ENCODE data around the gene PAPSS1.
"Not testable (repeated sequence)": the region's sequence is repeated elsewhere in the genome, so short reads cannot be mapped to it uniquely, and the experiment has no call there.

The PAPSS1 gene

GRCh38 chr4:107683873-107684272 is 36.2 kb downstream of the PAPSS1 start:
- Mint-ChIP-seq H3K27ac (no peak overlapping the region), H3K4me1 (ENCODE audit: low read depth) (no peaks in the 10 kb centered on the region), H3K36me3 (ENCODE audit: low read depth) (peaks cover 46% of the 10 kb centered on the region), H3K9me3 (peaks cover 4% of the 10 kb centered on the region), H3K27me3 (no peaks in the 10 kb centered on the region), H3K4me3 (no peak overlapping the region)

GRCh38 chr4:107682306-107682705 is 37.7 kb downstream of the PAPSS1 start:
- Mint-ChIP-seq H3K27ac (no peak overlapping the region), H3K9me3 (peaks cover 8% of the 10 kb centered on the region), H3K27me3 (no peaks in the 10 kb centered on the region), H3K4me3 (no peak overlapping the region), H3K36me3 (ENCODE audit: low read depth) (peaks cover 59% of the 10 kb centered on the region), H3K4me1 (ENCODE audit: low read depth) (no peaks in the 10 kb centered on the region)

- no peaks in the 10 kb centered on the region for H3K4me1 Mint-ChIP-seq (ENCODE audit: low read depth)
- peaks cover 20% of the 10 kb centered on the region for H3K36me3 Mint-ChIP-seq (ENCODE audit: low read depth)
- no peak overlapping the region for H3K27ac Mint-ChIP-seq
- H3K27me3 Mint-ChIP-seq = no peaks in the 10 kb centered on the region
- no peaks in the 10 kb centered on the region for H3K9me3 Mint-ChIP-seq
- no peak overlapping the region for H3K4me3 Mint-ChIP-seq
These were observed 51.0 kb downstream of the PAPSS1 start for GRCh38 chr4:107669068-107669467.

GRCh38 chr4:107666134-107666533 is 53.9 kb downstream of the PAPSS1 start:
- H3K27ac Mint-ChIP-seq = no peak overlapping the region
- no peaks in the 10 kb centered on the region for H3K4me1 Mint-ChIP-seq (ENCODE audit: low read depth)
- H3K9me3 Mint-ChIP-seq = no peaks in the 10 kb centered on the region
- H3K36me3 Mint-ChIP-seq (ENCODE audit: low read depth) = peaks cover 4% of the 10 kb centered on the region
- H3K4me3 Mint-ChIP-seq = no peak overlapping the region
- H3K27me3 Mint-ChIP-seq = no peaks in the 10 kb centered on the region

- no peaks in the 10 kb centered on the region for H3K9me3 Mint-ChIP-seq
- no peak overlapping the region for H3K4me3 Mint-ChIP-seq
- H3K36me3 Mint-ChIP-seq (ENCODE audit: low read depth) = peaks cover 4% of the 10 kb centered on the region
- no peaks in the 10 kb centered on the region for H3K4me1 Mint-ChIP-seq (ENCODE audit: low read depth)
- H3K27ac Mint-ChIP-seq = no peak overlapping the region
- H3K27me3 Mint-ChIP-seq = no peaks in the 10 kb centered on the region
These were observed 55.0 kb downstream of the PAPSS1 start for GRCh38 chr4:107665001-107665400.

- Mint-ChIP-seq H3K4me3 (no peak overlapping the region), H3K27ac (no peak overlapping the region)
These were observed 61.4 kb downstream of the PAPSS1 start for GRCh38 chr4:107658400-107659336.

GRCh38 chr4:107655289-107655688 is 64.7 kb downstream of the PAPSS1 start:
- Mint-ChIP-seq H3K27me3 (no peaks in the 10 kb centered on the region), H3K4me1 (ENCODE audit: low read depth) (no peaks in the 10 kb centered on the region), H3K4me3 (no peak overlapping the region), H3K9me3 (no peaks in the 10 kb centered on the region), H3K36me3 (ENCODE audit: low read depth) (peaks cover 61% of the 10 kb centered on the region), H3K27ac (no peak overlapping the region)

More at GRCh38 chr4:107658400-107659336, 61.4 kb downstream of the PAPSS1 start:
- H3K4me1 Mint-ChIP-seq (ENCODE audit: low read depth) = no peaks in the 10 kb centered on the region
- H3K27me3 Mint-ChIP-seq = no peaks in the 10 kb centered on the region
- H3K36me3 Mint-ChIP-seq (ENCODE audit: low read depth) = peaks cover 35% of the 10 kb centered on the region
- no peaks in the 10 kb centered on the region for H3K9me3 Mint-ChIP-seq

- Mint-ChIP-seq H3K9me3 (no peaks in the 10 kb centered on the region), H3K36me3 (ENCODE audit: low read depth) (peaks cover 66% of the 10 kb centered on the region), H3K27me3 (no peaks in the 10 kb centered on the region), H3K4me3 (no peak overlapping the region), H3K4me1 (ENCODE audit: low read depth) (no peaks in the 10 kb centered on the region), H3K27ac (no peak overlapping the region)
These were observed 65.3 kb downstream of the PAPSS1 start for GRCh38 chr4:107654694-107655093.

- peaks cover 69% of the 10 kb centered on the region for H3K36me3 Mint-ChIP-seq (ENCODE audit: low read depth)
- H3K4me1 Mint-ChIP-seq (ENCODE audit: low read depth); H3K27ac Mint-ChIP-seq; H3K4me3 Mint-ChIP-seq; H3K9me3 Mint-ChIP-seq; H3K27me3 Mint-ChIP-seq: not testable (repeated sequence)
These were observed 68.6 kb downstream of the PAPSS1 start for GRCh38 chr4:107651408-107651807.

GRCh38 chr4:107650251-107650650 is 69.8 kb downstream of the PAPSS1 start:
- Mint-ChIP-seq H3K27me3 (no peaks in the 10 kb centered on the region), H3K36me3 (ENCODE audit: low read depth) (peaks cover 67% of the 10 kb centered on the region), H3K27ac (no peak overlapping the region), H3K9me3 (no peaks in the 10 kb centered on the region), H3K4me1 (ENCODE audit: low read depth) (no peaks in the 10 kb centered on the region), H3K4me3 (no peak overlapping the region)

GRCh38 chr4:107648178-107648991 is 71.6 kb downstream of the PAPSS1 start:
- peaks cover 59% of the 10 kb centered on the region for H3K36me3 Mint-ChIP-seq (ENCODE audit: low read depth)
- H3K27ac Mint-ChIP-seq = no peak overlapping the region
- no peaks in the 10 kb centered on the region for H3K9me3 Mint-ChIP-seq
- H3K4me3 Mint-ChIP-seq = no peak overlapping the region
- no peaks in the 10 kb centered on the region for H3K4me1 Mint-ChIP-seq (ENCODE audit: low read depth)
- H3K27me3 Mint-ChIP-seq = no peaks in the 10 kb centered on the region

GRCh38 chr4:107647591-107647990 is 72.4 kb downstream of the PAPSS1 start:
- no peaks in the 10 kb centered on the region for H3K9me3 Mint-ChIP-seq
- H3K36me3 Mint-ChIP-seq (ENCODE audit: low read depth) = peaks cover 58% of the 10 kb centered on the region
- H3K4me3 Mint-ChIP-seq = no peak overlapping the region
- no peaks in the 10 kb centered on the region for H3K4me1 Mint-ChIP-seq (ENCODE audit: low read depth)
- H3K27me3 Mint-ChIP-seq = no peaks in the 10 kb centered on the region
- H3K27ac Mint-ChIP-seq = no peak overlapping the region

GRCh38 chr4:107645604-107646003 is 74.4 kb downstream of the PAPSS1 start:
- H3K27me3 Mint-ChIP-seq = no peaks in the 10 kb centered on the region
- H3K4me3 Mint-ChIP-seq = no peak overlapping the region
- no peaks in the 10 kb centered on the region for H3K9me3 Mint-ChIP-seq
- no peaks in the 10 kb centered on the region for H3K4me1 Mint-ChIP-seq (ENCODE audit: low read depth)
- no peak overlapping the region for H3K27ac Mint-ChIP-seq
- H3K36me3 Mint-ChIP-seq (ENCODE audit: low read depth) = peaks cover 39% of the 10 kb centered on the region

- Mint-ChIP-seq H3K27me3 (no peaks in the 10 kb centered on the region), H3K27ac (no peak overlapping the region), H3K9me3 (no peaks in the 10 kb centered on the region), H3K4me3 (no peak overlapping the region), H3K36me3 (ENCODE audit: low read depth) (peaks cover 35% of the 10 kb centered on the region), H3K4me1 (ENCODE audit: low read depth) (no peaks in the 10 kb centered on the region)
These were observed 77.0 kb downstream of the PAPSS1 start for GRCh38 chr4:107643021-107643420.

- H3K27ac Mint-ChIP-seq = peak overlapping the region; percentile 4
- no peak overlapping the region for H3K4me3 Mint-ChIP-seq
- H3K27me3 Mint-ChIP-seq = no peaks in the 10 kb centered on the region
- H3K4me1 Mint-ChIP-seq (ENCODE audit: low read depth) = no peaks in the 10 kb centered on the region
- peaks cover 25% of the 10 kb centered on the region for H3K36me3 Mint-ChIP-seq (ENCODE audit: low read depth)
- H3K9me3 Mint-ChIP-seq = no peaks in the 10 kb centered on the region
These were observed 79.2 kb downstream of the PAPSS1 start for GRCh38 chr4:107640878-107641277.

Measured in stimulated activated naive CD8-positive, alpha-beta T cell treated with anti-CD3 and anti-CD28 coated beads, Interleukin-15, Interleukin-2, amounts not matched to agents 100 ng/mL and 50 ng/mL, for 24 hours (primary cell).